Measurements from ENCODE around the gene YIF1B.

- TF ChIP-seq CTCF (IDR thresholded peaks at IDR 0.05; ENCODE audit: insufficient read depth, low read length, poor library complexity, severe bottlenecking) (no peak), EZH2phosphoT487 (conservative IDR thresholded peaks at IDR 0.05; ENCODE audit: low read length) (no peak)
Measured at GRCh38 chr19:38361633-38362075, 45.9 kb upstream of the YIF1B start.

All from SU-DHL-6 (cell line).